Mesenchymal stem cell (in vitro differentiated cells and primary cell): ENCODE data around the gene FN3KRP.
A peak's percentile ranks its signal among the peaks of the same experiment; 100 is the strongest.

Experiments used
- DNase-seq: peaks from one replicate; pipeline ENCODE4 v3.0.0-alpha.2; 2013
- H2AFZ ChIP-seq: one replicate; pipeline ENCODE4 v1.6.1; 2013; ENCODE audit warnings: low read depth, mild to moderate bottlenecking, control low read depth, inconsistent platforms, low read length, moderate library complexity
- H2AK5ac ChIP-seq: 2 replicates; pipeline ENCODE4 v1.6.1; 2013; ENCODE audit warnings: low read length, moderate library complexity, mild to moderate bottlenecking, inconsistent platforms; ENCODE audit not compliant: severe bottlenecking
- H2BK120ac ChIP-seq: one replicate; pipeline ENCODE4 v1.6.1; 2013; ENCODE audit warnings: low read depth, mild to moderate bottlenecking, inconsistent platforms, low read length, moderate library complexity
- H2BK12ac ChIP-seq, 2 experiments: one replicate each; pipeline ENCODE4 v1.6.1; 2013; ENCODE audit warnings: inconsistent platforms in 2 of 2, low read length in 2 of 2, mild to moderate bottlenecking in 2 of 2, moderate library complexity in 2 of 2, control low read depth in 1 of 2
- H2BK15ac ChIP-seq: one replicate; pipeline ENCODE4 v1.6.1; 2013; ENCODE audit warnings: mild to moderate bottlenecking, low read depth, inconsistent platforms; ENCODE audit not compliant: poor library complexity, severe bottlenecking
- H2BK5ac ChIP-seq: 2 replicates; pipeline ENCODE4 v1.6.1; 2013; ENCODE audit warnings: low read depth, mild to moderate bottlenecking, low read length, control low read depth, inconsistent platforms; ENCODE audit not compliant: poor library complexity, severe bottlenecking
- H3K14ac ChIP-seq, 2 experiments: one replicate each; pipeline ENCODE4 v1.6.1; 2013; ENCODE audit warnings: inconsistent platforms in 2 of 2, low read length in 2 of 2, control low read depth in 1 of 2, mild to moderate bottlenecking in 1 of 2, moderate library complexity in 1 of 2
- H3K18ac ChIP-seq, 2 experiments: one replicate each; pipeline ENCODE4 v1.6.1; 2013; ENCODE audit warnings: inconsistent platforms in 2 of 2, low read length in 2 of 2, control low read depth in 1 of 2, low read depth in 1 of 2, mild to moderate bottlenecking in 1 of 2
- H3K23ac ChIP-seq, 2 experiments: one replicate each; pipeline ENCODE4 v1.6.1; 2013; ENCODE audit warnings: inconsistent platforms in 2 of 2, low read length in 2 of 2, mild to moderate bottlenecking in 2 of 2, moderate library complexity in 2 of 2, control low read depth in 1 of 2
- H3K27ac ChIP-seq: 2 replicates; pipeline ENCODE4 v1.5.1; 2013; ENCODE audit warnings: mild to moderate bottlenecking, moderate library complexity, low read length, control low read depth, inconsistent platforms; ENCODE audit not compliant: poor library complexity, severe bottlenecking
- H3K27me3 ChIP-seq, 2 experiments: 2 replicates each; pipeline versions ENCODE4 v1.6.1 to v1.7.0; 2013; ENCODE audit warnings: low read length in 2 of 2, mild to moderate bottlenecking in 2 of 2, moderate library complexity in 2 of 2, control low read depth in 1 of 2, inconsistent platforms in 1 of 2; ENCODE audit not compliant: control insufficient read depth in 1 of 2, insufficient read depth in 1 of 2
- H3K36me3 ChIP-seq, 2 experiments: 2 replicates each; pipeline versions ENCODE4 v1.6.1 to v1.7.0; 2013; ENCODE audit warnings: low read length in 2 of 2, control low read depth in 1 of 2, inconsistent platforms in 1 of 2, low read depth in 1 of 2, mild to moderate bottlenecking in 1 of 2; ENCODE audit not compliant: insufficient read depth in 2 of 2, control insufficient read depth in 1 of 2
- H3K4ac ChIP-seq, 2 experiments: one replicate each; pipeline ENCODE4 v1.6.1; 2013; ENCODE audit warnings: inconsistent platforms in 2 of 2, low read length in 2 of 2, mild to moderate bottlenecking in 2 of 2, moderate library complexity in 2 of 2, control low read depth in 1 of 2, low read depth in 1 of 2
- H3K4me1 ChIP-seq: 2 replicates; pipeline ENCODE4 v1.6.1; 2013; ENCODE audit warnings: low read depth, low read length, control low read depth; ENCODE audit not compliant: control insufficient read depth, insufficient read depth
- H3K4me2 ChIP-seq: 2 replicates; pipeline ENCODE4 v1.6.1; 2013; ENCODE audit warnings: low read length, mild to moderate bottlenecking, inconsistent platforms; ENCODE audit not compliant: poor library complexity, severe bottlenecking
- H3K4me3 ChIP-seq, 2 experiments: 2 replicates each; pipeline versions ENCODE4 v1.5.1 to v1.7.0; 2013; ENCODE audit warnings: low read length in 2 of 2, mild to moderate bottlenecking in 2 of 2, control low read depth in 1 of 2, low read depth in 1 of 2; ENCODE audit not compliant: insufficient read depth in 1 of 2
- H3K79me1 ChIP-seq: replicated peaks from 2 replicates; pipeline ENCODE4 v1.6.1; 2013; ENCODE audit warnings: mild to moderate bottlenecking, control low read depth, low read length, inconsistent platforms; ENCODE audit not compliant: poor library complexity, severe bottlenecking
- H3K9ac ChIP-seq: 2 replicates; pipeline ENCODE4 v1.7.0; 2013; ENCODE audit warnings: mild to moderate bottlenecking, low read length, moderate library complexity
- H3K9me3 ChIP-seq: 2 replicates; pipeline ENCODE4 v1.7.0; 2013; ENCODE audit warnings: mild to moderate bottlenecking, low read length; ENCODE audit not compliant: control insufficient read depth
- H4K8ac ChIP-seq: one replicate; pipeline ENCODE4 v1.6.1; 2013; ENCODE audit warnings: inconsistent platforms, mild to moderate bottlenecking, low read length, moderate library complexity
- H4K91ac ChIP-seq: one replicate; pipeline ENCODE4 v1.6.1; 2013; ENCODE audit warnings: mild to moderate bottlenecking, low read length, inconsistent platforms
- WGBS: methylation state at CpG from one replicate; pipeline ENCODE4 v1.1.7; 2013; ENCODE audit warnings: mixed read lengths; 5-methylcytosine and 5-hydroxymethylcytosine counted together

The FN3KRP gene

GRCh38 chr17:82734987-82735866, 18.7 kb downstream of the FN3KRP start, which contains the start of gene FN3K:
Gene FN3K (plus strand): TSS chr17:82735615. CDS start chr17:82735637, 22 bp downstream.
- H3K9me3 ChIP-seq: peaks cover 14% of the 10 kb centered on the region
- H3K4me2 ChIP-seq: peak within 1 kb of the TSS; percentile 93
- H2BK5ac ChIP-seq: no peak within 1 kb of the TSS
- H3K4me3 ChIP-seq: peak within 1 kb of the TSS; percentile 79 to 86
- H3K4me1 ChIP-seq: peaks cover 16% of the 10 kb centered on the region
- peak within 1 kb of the TSS; percentile 70 to 72 for H3K18ac ChIP-seq
- H2AFZ ChIP-seq: peak within 1 kb of the TSS; percentile 96
- peak within 1 kb of the TSS; percentile 77 for H3K9ac ChIP-seq
- peak within 1 kb of the TSS in 1 of 2 experiments; percentile 5 for H3K23ac ChIP-seq
- H4K91ac ChIP-seq: peak within 1 kb of the TSS; percentile 23
- H3K27ac ChIP-seq: no peak within 1 kb of the TSS
- peaks cover 22 to 32% of the 10 kb centered on the region in 2 experiments for H3K36me3 ChIP-seq
- peak; percentile 79 for DNase-seq
- H3K79me1 ChIP-seq: peaks cover 3% of the 10 kb centered on the region
- no peak within 1 kb of the TSS for H2BK15ac ChIP-seq
- H3K14ac ChIP-seq: peak within 1 kb of the TSS in 1 of 2 experiments; percentile 95
- peak within 1 kb of the TSS in 1 of 2 experiments; percentile 76 for H3K4ac ChIP-seq
- no peaks in the 10 kb centered on the region for H3K27me3 ChIP-seq
- peak within 1 kb of the TSS in 1 of 2 experiments; percentile 77 for H2BK12ac ChIP-seq
- H2BK120ac ChIP-seq: peak within 1 kb of the TSS; percentile 29
- H4K8ac ChIP-seq: peak within 1 kb of the TSS; percentile 87
- WGBS: 6% methylated on average over 92 of the region's 101 CpGs
- H2AK5ac ChIP-seq: no peak within 1 kb of the TSS

- no peak overlapping the region for H2BK15ac ChIP-seq
- H3K14ac ChIP-seq: no peak overlapping the region
- H4K91ac ChIP-seq: no peak overlapping the region
- no peak for DNase-seq
- H2BK12ac ChIP-seq: no peak overlapping the region
- no peak overlapping the region for H4K8ac ChIP-seq
- H3K79me1 ChIP-seq: peaks cover 3% of the 10 kb centered on the region
- peak overlapping the region in 1 of 2 experiments; percentile 79 for H3K4me3 ChIP-seq
- no peak overlapping the region for H3K9ac ChIP-seq
- H2BK120ac ChIP-seq: no peak overlapping the region
- peaks cover 32 to 36% of the 10 kb centered on the region in 2 experiments for H3K36me3 ChIP-seq
- no peak overlapping the region for H3K27ac ChIP-seq
- WGBS: 94% methylated on average over 18 of the region's 18 CpGs
- no peak overlapping the region for H2AFZ ChIP-seq
- H3K9me3 ChIP-seq: peaks cover 27% of the 10 kb centered on the region
- H3K27me3 ChIP-seq: no peaks in the 10 kb centered on the region
- no peak overlapping the region for H3K23ac ChIP-seq
- no peak overlapping the region for H2BK5ac ChIP-seq
- no peak overlapping the region for H3K4ac ChIP-seq
- no peak overlapping the region for H2AK5ac ChIP-seq
- H3K4me1 ChIP-seq: peaks cover 16% of the 10 kb centered on the region
- no peak overlapping the region for H3K4me2 ChIP-seq
- H3K18ac ChIP-seq: no peak overlapping the region
These were observed 20.1 kb downstream of the FN3KRP start for GRCh38 chr17:82736511-82737185.

GRCh38 chr17:82737967-82738877, 21.7 kb downstream of the FN3KRP start:
- no peak overlapping the region for H3K4me3 ChIP-seq
- no peak overlapping the region for H3K14ac ChIP-seq
- no peak overlapping the region for H2AFZ ChIP-seq
- DNase-seq: no peak
- peaks cover 30 to 39% of the 10 kb centered on the region in 2 experiments for H3K36me3 ChIP-seq
- H3K27ac ChIP-seq: no peak overlapping the region
- WGBS: 91% methylated on average over 26 of the region's 26 CpGs
- no peak overlapping the region for H2BK12ac ChIP-seq
- no peak overlapping the region for H2AK5ac ChIP-seq
- peaks cover 23% of the 10 kb centered on the region for H3K9me3 ChIP-seq
- H3K4me1 ChIP-seq: peaks cover 16% of the 10 kb centered on the region
- H3K79me1 ChIP-seq: peaks cover 3% of the 10 kb centered on the region
- H3K23ac ChIP-seq: no peak overlapping the region
- no peaks in the 10 kb centered on the region for H3K27me3 ChIP-seq
- H2BK15ac ChIP-seq: no peak overlapping the region
- no peak overlapping the region for H3K4me2 ChIP-seq
- H2BK5ac ChIP-seq: no peak overlapping the region
- H3K9ac ChIP-seq: no peak overlapping the region
- no peak overlapping the region for H4K8ac ChIP-seq
- H3K4ac ChIP-seq: no peak overlapping the region
- no peak overlapping the region for H3K18ac ChIP-seq
- H4K91ac ChIP-seq: no peak overlapping the region
- no peak overlapping the region for H2BK120ac ChIP-seq
